Activated CD8-positive, alpha-beta T cell treated with anti-CD3 and anti-CD28 coated beads for 36 hours (primary cell): ENCODE results near the gene SLC24A3. TPM values are rescaled to one million over a fixed set of nuclear protein-coding genes. Genes with fewer than 3 reads are reported as not detected.

Experiments
- ATAC-seq: fragments of 200-7000 bp; cut with Tn5 transposase; one replicate; pipeline ENCODE4 v1.10.0; 2021; ENCODE audit warnings: mild to moderate bottlenecking, moderate library complexity
- CTCF ChIA-PET: fragments of 350-600 bp; sonication (Branson Sonifier 250); formaldehyde crosslinking; loops from one replicate; lab custom pipeline; 2021; ENCODE audit warnings: antibody characterized with exemption; lab: Charles Lee
- POLR2A ChIA-PET: fragments of 350-600 bp; sonication (Branson Sonifier 250); formaldehyde crosslinking; loops from one replicate; lab custom pipeline; 2021; ENCODE audit warnings: antibody characterized with exemption; lab: Charles Lee
- DNase-seq: peaks from one replicate; pipeline ENCODE4 v3.0.0-alpha.2; 2020
- H3K27ac Mint-ChIP-seq: one replicate; pipeline ENCODE4 v1.8.0; 2021; ENCODE audit warnings: mild to moderate bottlenecking, mixed read lengths
- H3K27me3 Mint-ChIP-seq: one replicate; pipeline ENCODE4 v1.8.0; 2021; ENCODE audit warnings: mixed read lengths
- H3K36me3 Mint-ChIP-seq: one replicate; pipeline ENCODE4 v1.8.0; 2021; ENCODE audit warnings: low read depth, mixed read lengths
- H3K4me1 Mint-ChIP-seq: one replicate; pipeline ENCODE4 v1.8.0; 2021; ENCODE audit warnings: low read depth, mixed read lengths
- H3K4me3 Mint-ChIP-seq: one replicate; pipeline ENCODE4 v1.8.0; 2021; ENCODE audit warnings: mild to moderate bottlenecking, moderate library complexity, mixed read lengths
- H3K9me3 Mint-ChIP-seq: one replicate; pipeline ENCODE4 v1.8.0; 2021; ENCODE audit warnings: mixed read lengths
- CTCF ChIP-seq: fragments of 200-600 bp; IDR thresholded peaks from one replicate; pipeline ENCODE4 v1.8.0; 2022; ENCODE audit warnings: antibody characterized with exemption, mild to moderate bottlenecking
- intact Hi-C: fragments of 100-400 bp; cut with micrococcal nuclease; formaldehyde crosslinking; loops from one replicate; pipeline ENCODE4 v1.10.0; 2022
- total RNA-seq, 2 experiments: library from RNA; stranded (reverse); gene quantifications; one replicate each; pipeline ENCODE4 v1.2.3, GENCODE V29; 2021

The SLC24A3 gene
- total RNA-seq, 2 experiments from 2014 or later: not detected

GRCh38 chr20:19453862-19454261 lies 241.4 kb downstream of the SLC24A3 start:
- Mint-ChIP-seq H3K9me3 (no peaks in the 10 kb centered on the region), H3K4me1 (peaks cover 6% of the 10 kb centered on the region), H3K27me3 (peaks cover 3% of the 10 kb centered on the region), H3K36me3 (no peaks in the 10 kb centered on the region), H3K27ac (no peak overlapping the region), H3K4me3 (no peak overlapping the region)
- intact Hi-C loops: no loop called here
- no peak for DNase-seq
- TF ChIP-seq CTCF: no peak
- POLR2A ChIA-PET: no interaction called here
- CTCF ChIA-PET: no interaction called here
- no peak for ATAC-seq

GRCh38 chr20:19456595-19457395 lies 244.4 kb downstream of the SLC24A3 start:
- TF ChIP-seq CTCF: no peak
- H3K36me3 Mint-ChIP-seq: no peaks in the 10 kb centered on the region
- intact Hi-C loops: no loop called here
- H3K9me3 Mint-ChIP-seq: no peaks in the 10 kb centered on the region
- ChIA-PET CTCF (no interaction called here), POLR2A (no interaction called here)
- peaks cover 3% of the 10 kb centered on the region for H3K27me3 Mint-ChIP-seq
- ATAC-seq (no peak), DNase-seq (no peak)
- H3K4me3 Mint-ChIP-seq: no peak overlapping the region
- H3K4me1 Mint-ChIP-seq: peaks cover 4% of the 10 kb centered on the region
- no peak overlapping the region for H3K27ac Mint-ChIP-seq

GRCh38 chr20:19457611-19458010 lies 245.2 kb downstream of the SLC24A3 start:
- ATAC-seq (no peak), DNase-seq (no peak)
- Mint-ChIP-seq H3K9me3 (no peaks in the 10 kb centered on the region), H3K4me3 (no peak overlapping the region), H3K27ac (no peak overlapping the region), H3K27me3 (no peaks in the 10 kb centered on the region), H3K36me3 (no peaks in the 10 kb centered on the region), H3K4me1 (no peaks in the 10 kb centered on the region)
- ChIA-PET POLR2A (no interaction called here), CTCF (no interaction called here)
- no peak for TF ChIP-seq CTCF
- intact Hi-C loops: no loop called here

GRCh38 chr20:19460386-19460785 lies 247.9 kb downstream of the SLC24A3 start:
- CTCF ChIA-PET: interaction anchor here (0.6 to 1.3 kb wide), 2 partner anchors 124 kb away, joined by 3 read pairs; no protein-coding TSS in a partner anchor
- H3K36me3 Mint-ChIP-seq: no peaks in the 10 kb centered on the region
- no peaks in the 10 kb centered on the region for H3K9me3 Mint-ChIP-seq
- POLR2A ChIA-PET: no interaction called here
- no peak overlapping the region for H3K4me3 Mint-ChIP-seq
- TF ChIP-seq CTCF: no peak
- no peaks in the 10 kb centered on the region for H3K27me3 Mint-ChIP-seq
- H3K27ac Mint-ChIP-seq: no peak overlapping the region
- ATAC-seq (no peak), DNase-seq (no peak)
- intact Hi-C loops: no loop called here
- H3K4me1 Mint-ChIP-seq: no peaks in the 10 kb centered on the region

- H3K9me3 Mint-ChIP-seq: no peaks in the 10 kb centered on the region
- H3K27ac Mint-ChIP-seq: no peak overlapping the region
- no peak overlapping the region for H3K4me3 Mint-ChIP-seq
- H3K4me1 Mint-ChIP-seq: no peaks in the 10 kb centered on the region
- no peaks in the 10 kb centered on the region for H3K36me3 Mint-ChIP-seq
- CTCF ChIA-PET: no interaction called here
- POLR2A ChIA-PET: no interaction called here
- ATAC-seq (no peak), DNase-seq (no peak)
- intact Hi-C loops: no loop called here
- no peaks in the 10 kb centered on the region for H3K27me3 Mint-ChIP-seq
- no peak for TF ChIP-seq CTCF
Observed at GRCh38 chr20:19462491-19462890, 250.0 kb downstream of the SLC24A3 start.
